Stimulated activated CD8-positive, alpha-beta memory T cell treated with anti-CD3 and anti-CD28 coated beads, Interleukin-4, amount 100 ng/mL, for 1 hour (primary cell): ENCODE data around the gene PRR20G.

Experiments
- DNase-seq, 2 donors: peaks; one replicate each; pipeline ENCODE4 v3.0.0-alpha.2; 2020; ENCODE audit warnings: low read depth in 2 of 2, low spot score in 1 of 2

PRR20G gene

GRCh38 chr3:127264292-127264691 lies 23.6 kb downstream of the PRR20G start:
- no peak for DNase-seq

- no peak for DNase-seq
Measured at GRCh38 chr3:127263586-127264231, 24.1 kb downstream of the PRR20G start.

- DNase-seq, result no peak
Measured at GRCh38 chr3:127263037-127263436, 24.8 kb downstream of the PRR20G start.

- no peak for DNase-seq
Measured at GRCh38 chr3:127262533-127262932, 25.3 kb downstream of the PRR20G start.

GRCh38 chr3:127261925-127262324 lies 25.9 kb downstream of the PRR20G start:
- no peak for DNase-seq

- DNase-seq, result no peak
Measured at GRCh38 chr3:127260826-127261555, 26.9 kb downstream of the PRR20G start.

GRCh38 chr3:127260416-127260815 lies 27.4 kb downstream of the PRR20G start:
- DNase-seq, result no peak

- no peak for DNase-seq
Measured at GRCh38 chr3:127259882-127260281, 28.0 kb downstream of the PRR20G start.

GRCh38 chr3:127258733-127259132 lies 29.1 kb downstream of the PRR20G start:
- no peak for DNase-seq

- no peak for DNase-seq
Measured at GRCh38 chr3:127257351-127257750, 30.5 kb downstream of the PRR20G start.

GRCh38 chr3:127256733-127257271 lies 31.0 kb downstream of the PRR20G start:
- DNase-seq, result no peak

GRCh38 chr3:127256138-127256537 lies 31.7 kb downstream of the PRR20G start:
- DNase-seq, result no peak

GRCh38 chr3:127255516-127255915 lies 32.3 kb downstream of the PRR20G start:
- DNase-seq, result no peak

- no peak for DNase-seq
Measured at GRCh38 chr3:127254730-127255129, 33.1 kb downstream of the PRR20G start.

GRCh38 chr3:127254033-127254644 lies 33.7 kb downstream of the PRR20G start:
- DNase-seq, result no peak

- DNase-seq, result no peak
Measured at GRCh38 chr3:127253491-127253890, 34.4 kb downstream of the PRR20G start.

- DNase-seq, result no peak
Measured at GRCh38 chr3:127252446-127252845, 35.4 kb downstream of the PRR20G start.

- DNase-seq, result no peak
Measured at GRCh38 chr3:127250032-127250431, 37.8 kb downstream of the PRR20G start.

GRCh38 chr3:127247292-127247691 lies 40.6 kb downstream of the PRR20G start:
- DNase-seq, result no peak

GRCh38 chr3:127238602-127239001 lies 49.2 kb downstream of the PRR20G start:
- DNase-seq, result no peak

- DNase-seq, result no peak
Measured at GRCh38 chr3:127237835-127238234, 50.0 kb downstream of the PRR20G start.

GRCh38 chr3:127235706-127236105 lies 52.1 kb downstream of the PRR20G start:
- no peak for DNase-seq
